GM19238 (cell line): ENCODE measurements around the gene ZNF44.

Source experiments
- DNase-seq: peaks from one replicate; pipeline ENCODE4 v3.0.0; 2011; ENCODE audit warnings: low spot score; ENCODE audit not compliant: insufficient read length

The ZNF44 gene

DNA sequence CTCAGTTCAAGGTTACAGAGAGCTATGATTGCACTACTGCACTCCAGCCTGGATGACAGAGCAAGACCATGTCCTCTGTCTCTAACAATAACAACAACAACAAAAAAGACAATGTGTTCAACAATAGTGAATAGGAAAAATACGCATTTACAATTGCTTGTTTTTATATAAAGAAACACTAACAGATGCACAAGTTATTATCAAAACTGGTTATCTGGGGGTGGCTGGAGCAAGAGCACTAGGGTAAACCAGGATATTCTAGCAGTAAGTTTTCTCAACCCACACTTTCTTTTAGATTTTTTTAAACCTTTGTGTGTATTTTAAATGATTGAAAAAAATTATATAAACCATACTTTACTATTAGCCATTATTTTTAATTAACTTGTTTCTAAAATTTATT lies 33.1 kb downstream of the ZNF44 start:
- no peak for DNase-seq

DNA sequence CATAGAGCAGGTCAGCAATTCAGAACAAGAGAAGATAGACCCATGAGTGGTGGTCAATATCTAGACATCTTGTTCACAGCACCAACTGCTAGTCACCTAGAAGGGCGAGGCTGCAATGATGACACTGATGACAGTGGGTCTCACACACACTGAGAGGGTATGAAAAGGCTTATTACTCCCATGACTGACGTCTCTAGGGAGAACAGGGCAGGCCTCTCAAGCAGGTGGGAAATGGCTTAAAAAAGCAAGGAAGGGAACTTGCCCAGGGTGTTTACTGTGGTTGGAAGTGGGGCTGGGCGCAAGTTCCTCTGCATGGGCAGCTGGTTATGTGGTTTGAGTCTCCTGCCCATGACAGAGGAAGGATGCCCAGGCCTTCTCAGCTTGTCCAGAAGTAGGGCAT lies 33.8 kb downstream of the ZNF44 start:
- DNase-seq = no peak

DNA sequence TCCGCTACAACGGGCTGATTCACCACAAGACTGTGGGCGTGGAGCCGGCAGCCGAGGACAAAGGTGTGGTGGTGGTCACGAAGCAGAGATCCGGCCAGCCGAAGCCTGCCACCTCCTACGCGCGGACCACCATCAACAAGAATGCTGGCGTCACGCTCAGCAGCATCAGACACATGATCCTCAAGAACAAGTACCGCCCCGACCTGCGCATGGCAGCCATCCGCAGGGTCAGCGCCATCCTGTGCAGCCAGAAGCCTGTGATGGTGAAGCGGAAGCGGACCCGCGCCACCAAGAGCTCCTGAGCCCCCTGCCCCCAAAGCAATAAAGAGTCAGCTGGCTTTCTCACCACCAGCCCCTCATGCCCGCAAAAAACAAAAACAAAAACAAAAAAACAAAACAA lies 34.4 kb downstream of the ZNF44 start:
- no peak for DNase-seq

DNA sequence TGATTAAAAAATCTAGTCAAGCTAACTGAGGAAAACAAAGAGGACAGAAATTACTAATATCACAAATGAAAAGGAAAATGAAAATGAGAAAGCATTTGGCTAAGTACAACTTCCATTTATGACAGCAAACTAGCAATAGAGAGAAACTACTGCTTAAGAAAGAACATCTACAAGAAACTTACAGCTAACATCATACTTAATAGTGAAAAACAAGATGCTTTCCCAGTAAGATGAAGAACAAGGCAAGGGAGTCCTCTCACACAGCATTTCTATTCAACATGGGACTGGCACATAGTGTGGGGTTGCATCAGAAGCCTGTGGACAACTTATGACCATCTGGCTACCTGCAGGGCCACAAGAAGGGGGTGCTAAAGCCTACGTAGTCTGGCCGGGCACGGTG lies 39.3 kb downstream of the ZNF44 start:
- DNase-seq = no peak

DNA sequence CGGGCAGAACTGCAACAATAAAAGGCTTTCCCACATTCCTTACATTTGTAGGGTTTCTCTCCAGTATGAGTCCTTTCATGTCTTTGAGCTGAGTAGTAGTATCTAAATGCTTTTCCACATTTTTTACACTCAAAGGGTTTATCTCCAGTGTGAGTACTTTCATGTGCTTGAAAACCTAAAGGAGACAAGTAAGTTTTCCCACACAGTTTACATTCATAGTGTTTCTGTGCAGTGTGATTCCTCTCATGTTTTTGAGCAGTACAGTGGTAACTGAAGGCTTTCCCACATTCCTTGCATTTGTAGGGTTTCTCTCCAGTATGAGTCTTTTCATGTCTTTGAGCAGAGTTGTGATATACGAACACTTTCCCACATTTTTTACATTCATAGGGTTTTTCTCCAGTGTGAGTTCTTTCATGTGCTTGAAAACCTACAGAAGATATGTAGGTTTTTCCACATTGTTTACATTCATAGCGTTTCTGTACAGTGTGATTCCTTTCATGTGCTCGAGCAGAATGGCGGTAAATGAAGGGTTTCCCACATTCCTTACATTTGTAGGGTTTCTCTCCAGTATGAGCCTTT lies 47.0 kb downstream of the ZNF44 start:
- no peak for DNase-seq

DNA sequence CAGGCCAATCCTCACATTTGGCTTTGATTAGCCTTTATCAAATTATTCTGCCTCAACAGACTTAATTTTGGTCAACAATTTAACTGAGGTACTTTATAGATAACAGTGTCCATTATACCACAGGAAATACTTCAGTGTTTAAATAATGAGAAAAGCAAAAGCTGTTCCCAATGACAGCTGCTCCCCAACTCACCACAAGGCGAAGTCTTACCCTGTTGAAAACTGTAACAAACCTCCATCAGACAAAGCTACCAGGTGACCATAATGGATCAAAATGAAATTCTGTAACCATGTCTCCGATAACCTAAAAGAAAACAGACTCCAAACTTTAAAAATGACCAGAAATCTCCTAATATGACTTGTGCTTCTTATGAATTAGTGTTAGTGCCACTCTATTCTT lies 50.3 kb downstream of the ZNF44 start:
- no peak for DNase-seq

DNA sequence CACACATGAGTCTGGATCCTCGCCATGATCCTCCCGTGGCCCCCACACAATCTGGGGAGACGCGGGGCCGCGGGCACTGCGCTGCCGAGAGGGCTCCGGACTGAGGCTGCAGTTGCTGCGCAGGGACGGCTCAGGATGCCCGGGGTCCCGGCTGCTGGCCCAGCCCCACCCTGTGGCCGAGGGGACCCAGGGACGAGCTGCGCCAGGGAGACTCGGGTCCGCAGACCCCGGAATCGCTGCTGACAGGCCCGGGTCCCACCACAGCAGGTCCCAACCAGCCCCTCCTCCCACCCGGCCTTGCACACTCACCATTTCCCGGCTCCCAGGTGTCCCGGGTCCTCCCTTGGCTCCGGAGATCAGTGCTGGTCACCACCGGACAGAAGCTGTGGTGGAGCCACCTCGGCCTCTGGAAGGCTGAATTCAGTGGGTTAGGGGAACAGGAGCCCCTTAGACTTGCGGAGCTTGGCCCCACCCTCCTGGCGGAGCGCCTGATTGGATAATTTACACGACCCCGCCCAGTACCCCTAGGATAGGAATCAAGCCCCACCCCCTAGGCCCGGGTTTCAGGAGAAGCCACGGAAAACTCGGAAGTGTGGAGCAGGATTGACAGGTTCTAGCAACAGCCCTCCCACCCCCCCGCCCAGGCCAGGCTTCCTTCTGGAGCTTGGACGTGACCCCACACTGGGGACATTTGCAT lies 57.4 kb downstream of the ZNF44 start:
- no peak for DNase-seq

DNA sequence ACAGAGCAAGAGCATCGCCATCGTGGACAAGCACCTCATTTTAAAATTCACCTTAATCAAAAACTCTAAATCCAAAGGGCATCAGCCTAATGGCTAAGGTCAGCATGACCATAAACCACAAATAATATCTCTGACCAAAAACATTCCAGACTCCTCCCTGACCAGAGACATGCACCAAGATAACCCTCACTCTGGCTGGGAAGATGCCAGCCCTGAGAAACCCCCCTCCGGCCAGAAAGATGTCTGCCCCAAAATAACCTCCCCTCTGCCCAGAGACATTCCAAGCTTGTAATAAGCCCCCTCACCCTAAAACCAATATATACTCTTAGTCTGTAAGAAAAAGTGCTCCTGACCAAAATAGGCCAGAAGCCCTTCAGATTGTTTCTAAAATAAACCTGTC lies 61.7 kb downstream of the ZNF44 start:
- DNase-seq = no peak

DNA sequence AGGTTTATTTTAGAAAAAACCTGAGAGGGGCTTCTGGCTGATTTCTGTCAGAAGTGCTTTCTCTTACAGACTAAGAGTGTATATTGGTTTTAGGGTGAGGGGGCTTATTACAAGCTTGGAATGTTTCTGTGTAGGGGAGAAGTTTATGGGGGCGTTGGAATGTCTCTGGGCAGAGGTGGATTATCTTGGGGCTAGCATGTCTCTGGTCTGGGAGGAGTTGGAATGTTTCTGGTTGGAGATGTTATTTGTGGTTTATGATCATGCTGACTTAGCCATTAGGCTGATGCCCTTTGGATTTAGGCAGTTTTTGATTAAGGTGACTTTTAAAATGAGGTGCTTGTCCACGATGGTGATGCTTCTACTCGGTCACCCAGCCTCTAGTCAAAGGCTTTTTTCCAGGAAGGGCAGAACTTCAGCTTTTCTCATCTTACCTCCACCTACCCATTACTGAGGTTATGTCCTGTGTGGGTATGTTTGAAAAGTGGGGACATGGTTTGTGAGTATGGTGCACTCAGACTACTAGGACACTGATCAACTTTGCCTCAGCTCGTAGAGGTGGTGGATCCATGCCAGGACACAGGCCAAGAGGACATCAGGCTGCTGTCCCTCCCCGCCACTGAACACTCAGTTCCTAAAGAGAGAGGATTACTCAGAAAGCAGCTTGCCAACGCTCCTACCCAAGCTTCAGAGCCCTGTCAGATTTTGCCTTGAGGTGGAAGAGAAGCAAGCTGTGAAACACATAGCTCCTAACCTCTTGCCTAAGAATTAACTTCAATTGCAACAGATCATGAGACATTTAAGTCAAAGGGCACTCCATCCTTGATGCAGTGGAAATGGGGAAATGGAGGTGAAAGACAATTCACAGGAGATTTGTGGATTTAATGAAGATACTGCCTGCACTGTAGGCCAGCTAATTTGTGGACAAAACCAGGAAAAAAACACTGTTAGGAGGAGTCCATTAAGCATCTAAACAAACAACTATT lies 63.6 kb downstream of the ZNF44 start:
- no peak for DNase-seq

DNA sequence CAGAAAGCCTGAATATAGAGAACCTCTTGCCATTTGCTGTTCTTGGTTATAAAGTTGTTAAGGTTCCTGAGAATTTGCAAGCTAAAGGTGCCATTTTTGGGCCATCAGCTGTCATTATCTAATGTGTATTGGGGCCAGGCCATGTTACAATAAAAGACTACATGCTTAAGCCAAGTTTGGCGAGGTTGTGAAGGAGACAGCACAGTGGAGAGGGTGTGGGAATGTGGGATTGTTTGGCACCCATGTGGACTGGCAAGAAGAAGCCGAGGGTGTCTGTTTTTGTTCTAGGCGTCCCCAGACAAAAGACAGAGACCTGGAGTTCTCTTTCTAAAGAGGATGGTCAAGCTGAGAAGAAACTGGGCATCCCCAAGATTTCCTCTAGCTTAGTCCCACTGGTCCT lies 64.7 kb downstream of the ZNF44 start:
- no peak for DNase-seq

DNA sequence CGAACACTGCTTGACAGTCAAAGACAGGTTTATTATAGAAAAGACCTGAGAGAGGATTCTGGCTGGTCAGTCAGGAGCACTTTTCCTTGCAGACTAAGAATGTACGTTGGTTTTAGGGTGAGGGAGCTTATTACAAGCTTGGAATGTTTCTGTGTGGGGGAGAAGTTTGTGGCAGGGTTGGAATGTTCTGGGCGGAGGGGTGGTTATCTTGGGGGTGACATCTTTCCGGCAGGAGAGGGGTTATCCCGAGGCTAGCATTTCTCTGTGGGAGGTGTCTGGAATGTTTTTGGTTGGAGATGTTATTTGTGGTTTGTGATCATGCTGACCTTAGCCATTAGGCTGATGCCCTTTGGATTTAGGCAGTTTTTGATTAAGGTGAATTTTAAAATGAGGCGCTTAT lies 70.0 kb downstream of the ZNF44 start:
- DNase-seq = no peak

DNA sequence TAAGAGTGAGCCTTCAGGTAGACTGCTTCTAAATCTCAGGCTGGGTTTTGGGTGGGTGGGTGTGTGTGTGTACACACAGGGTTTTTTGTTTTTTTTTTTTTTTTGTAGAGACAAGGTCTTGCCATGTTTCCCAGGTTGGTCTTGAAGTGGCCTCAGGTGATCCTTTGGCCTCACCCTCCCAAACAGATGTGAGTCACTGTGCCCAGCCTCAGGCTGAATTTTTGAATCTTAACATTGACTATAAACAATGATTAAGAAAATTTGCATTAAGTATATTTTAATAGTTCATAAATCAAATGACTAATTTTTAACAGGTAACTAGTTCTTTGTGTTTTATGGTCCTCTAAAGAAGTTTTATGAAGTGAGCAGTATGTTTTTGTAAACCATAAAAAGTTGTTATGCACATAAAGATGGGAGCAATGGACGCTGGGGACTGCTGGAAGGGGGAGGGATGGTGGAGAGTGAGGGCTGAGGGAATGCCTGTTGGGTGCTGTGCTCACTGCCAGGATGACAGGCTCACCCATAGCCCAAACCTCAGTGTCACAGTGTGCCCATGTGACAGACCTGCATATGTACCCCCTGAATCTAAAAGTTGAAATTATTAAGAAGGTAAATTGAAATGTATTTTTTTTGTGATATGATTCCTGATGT lies 71.6 kb downstream of the ZNF44 start:
- no peak for DNase-seq
